HG03025 (cell line): ENCODE measurements around the gene SLC25A38.

Experiments
- ATAC-seq: cut with Tn5 transposase; IDR thresholded peaks from one replicate; pipeline ENCODE4 v1.9.1; 2021; ENCODE audit warnings: mild to moderate bottlenecking, moderate library complexity; ENCODE audit not compliant: unreplicated experiment, low FRiP score

The SLC25A38 gene

GRCh38 chr3:39372833-39373232 is 10.3 kb upstream of the SLC25A38 start:
- no peak for ATAC-seq

GRCh38 chr3:39376959-39377634 is 6.1 kb upstream of the SLC25A38 start:
- ATAC-seq = no peak

GRCh38 chr3:39378088-39378487 is 5.1 kb upstream of the SLC25A38 start:
- peak; percentile 52 for ATAC-seq

GRCh38 chr3:39378957-39379777 is 4.0 kb upstream of the SLC25A38 start:
- no peak for ATAC-seq

- no peak for ATAC-seq
Measured at GRCh38 chr3:39379778-39380155, 3.4 kb upstream of the SLC25A38 start.

- no peak for ATAC-seq
Measured at GRCh38 chr3:39381432-39381831, 1.7 kb upstream of the SLC25A38 start.

GRCh38 chr3:39383881-39384664 is 903 bp downstream of the SLC25A38 start:
- peak; percentile 67 for ATAC-seq

GRCh38 chr3:39384665-39385000 is 1.5 kb downstream of the SLC25A38 start:
- ATAC-seq = no peak

- ATAC-seq = no peak
Measured at GRCh38 chr3:39385456-39386090, 2.4 kb downstream of the SLC25A38 start.

GRCh38 chr3:39386318-39386717 is 3.1 kb downstream of the SLC25A38 start:
- no peak for ATAC-seq

GRCh38 chr3:39387411-39387975 is 4.3 kb downstream of the SLC25A38 start:
- ATAC-seq = no peak

- ATAC-seq = no peak
Measured at GRCh38 chr3:39388153-39388552, 5.0 kb downstream of the SLC25A38 start.

- ATAC-seq = peak; percentile 82
Measured at GRCh38 chr3:39388741-39389248, 5.6 kb downstream of the SLC25A38 start.

GRCh38 chr3:39390181-39390580 is 7.0 kb downstream of the SLC25A38 start:
- ATAC-seq = no peak

- ATAC-seq = no peak
Measured at GRCh38 chr3:39396690-39397089, 13.5 kb downstream of the SLC25A38 start.

- no peak for ATAC-seq
Measured at GRCh38 chr3:39398700-39399099, 15.5 kb downstream of the SLC25A38 start.

GRCh38 chr3:39401983-39402382 is 18.8 kb downstream of the SLC25A38 start:
- no peak for ATAC-seq

- ATAC-seq = no peak
Measured at GRCh38 chr3:39404943-39405686, 21.9 kb downstream of the SLC25A38 start.

GRCh38 chr3:39405687-39406367 is 22.7 kb downstream of the SLC25A38 start:
- ATAC-seq = no peak
